MCF 10A (cell line): Measurements from ENCODE around the gene MEF2C. TPM values are rescaled to one million over a fixed set of nuclear protein-coding genes. Genes with fewer than 3 reads are reported as not detected.

ENCODE experiments used
- BruUV-seq: library from RNA; stranded (reverse); fragments of 400-500 nt; replicated peaks from 2 replicates; lab custom pipeline; 2021; lab: Mats Ljungman, UMichigan
- CTCF ChIA-PET: fragments of 300-600 bp; sonication (Branson Sonifier 250); formaldehyde crosslinking; extraction: SDS; loops from one replicate; lab custom pipeline; 2021; ENCODE audit warnings: antibody characterized with exemption, inconsistent platforms; lab: Yijun Ruan, JAX
- POLR2A ChIA-PET: fragments of 300-600, 350-650 bp; sonication (Branson Sonifier 250); formaldehyde crosslinking; extraction: SDS; loops from one replicate; lab custom pipeline; 2020; ENCODE audit warnings: antibody characterized with exemption, inconsistent platforms; lab: Yijun Ruan, JAX
- DNase-seq: peaks from one replicate; pipeline ENCODE4 v3.0.0-alpha.2; 2018; ENCODE audit not compliant: unreplicated experiment
- H3K27ac Mint-ChIP-seq: one replicate; pipeline ENCODE4 v1.8.0; 2022; ENCODE audit warnings: mild to moderate bottlenecking, low read depth, mixed read lengths; ENCODE audit not compliant: unreplicated experiment
- H3K27me3 Mint-ChIP-seq: one replicate; pipeline ENCODE4 v1.8.0; 2022; ENCODE audit warnings: mixed read lengths; ENCODE audit not compliant: insufficient read depth, unreplicated experiment
- H3K36me3 Mint-ChIP-seq: one replicate; pipeline ENCODE4 v1.8.0; 2022; ENCODE audit warnings: mild to moderate bottlenecking, moderate library complexity, mixed read lengths; ENCODE audit not compliant: insufficient read depth, unreplicated experiment
- H3K4me1 Mint-ChIP-seq: one replicate; pipeline ENCODE4 v1.8.0; 2022; ENCODE audit warnings: mixed read lengths; ENCODE audit not compliant: insufficient read depth, unreplicated experiment
- H3K4me3 Mint-ChIP-seq: one replicate; pipeline ENCODE4 v1.8.0; 2022; ENCODE audit warnings: mild to moderate bottlenecking, moderate library complexity, mixed read lengths; ENCODE audit not compliant: unreplicated experiment
- H3K9me3 Mint-ChIP-seq: one replicate; pipeline ENCODE4 v1.8.0; 2022; ENCODE audit warnings: mixed read lengths; ENCODE audit not compliant: unreplicated experiment
- CTCF ChIP-seq: fragments of 200-600 bp; IDR thresholded peaks from one replicate; pipeline ENCODE4 v1.8.0; 2022; ENCODE audit warnings: antibody characterized with exemption, mild to moderate bottlenecking; ENCODE audit not compliant: unreplicated experiment
- intact Hi-C: fragments of 100-400 bp; cut with micrococcal nuclease; formaldehyde crosslinking; loops from 2 replicates; pipeline ENCODE4 v1.14.1; 2022
- total RNA-seq: library from RNA; stranded (reverse); gene quantifications from 2 replicates; pipeline ENCODE4 v1.2.3, GENCODE V29; 2022

Gene MEF2C
- total RNA-seq, 1 experiment from 2014 or later: 0.05 TPM

- no peak for TF ChIP-seq CTCF
- intact Hi-C loops: loop anchor here (10.0 kb wide), 1 partner anchor 1375 kb away; no protein-coding TSS in a partner anchor
- H3K4me3 Mint-ChIP-seq: no peak overlapping the region
- peaks cover 77% of the 10 kb centered on the region for H3K27me3 Mint-ChIP-seq
- ChIA-PET CTCF (interaction anchor here (0.7 kb wide), 2 partner anchors 16 to 52 kb away, joined by 3 read pairs; no protein-coding TSS in a partner anchor), POLR2A (no interaction called here)
- BruUV-seq: no TSS peak
- no peaks in the 10 kb centered on the region for H3K4me1 Mint-ChIP-seq
- H3K27ac Mint-ChIP-seq: no peak overlapping the region
- no peak for DNase-seq
- H3K9me3 Mint-ChIP-seq: no peaks in the 10 kb centered on the region
- H3K36me3 Mint-ChIP-seq: no peaks in the 10 kb centered on the region
Observed at GRCh38 chr5:88889189-88890069, 6.4 kb upstream of the MEF2C start.

- ChIA-PET CTCF (no interaction called here), POLR2A (no interaction called here)
- no peak for DNase-seq
- no peak overlapping the region for H3K4me3 Mint-ChIP-seq
- H3K27ac Mint-ChIP-seq: no peak overlapping the region
- H3K4me1 Mint-ChIP-seq: no peaks in the 10 kb centered on the region
- intact Hi-C loops: loop anchor here (10.0 kb wide), 1 partner anchor 1376 kb away; no protein-coding TSS in a partner anchor
- H3K27me3 Mint-ChIP-seq: peaks cover 83% of the 10 kb centered on the region
- H3K9me3 Mint-ChIP-seq: no peaks in the 10 kb centered on the region
- TF ChIP-seq CTCF: no peak
- BruUV-seq: no TSS peak
- H3K36me3 Mint-ChIP-seq: no peaks in the 10 kb centered on the region
Observed at GRCh38 chr5:88888848-88889188, 5.8 kb upstream of the MEF2C start.

- Mint-ChIP-seq H3K4me1 (no peaks in the 10 kb centered on the region), H3K27me3 (peaks cover 89% of the 10 kb centered on the region), H3K36me3 (no peaks in the 10 kb centered on the region), H3K9me3 (no peaks in the 10 kb centered on the region), H3K4me3 (no peak overlapping the region), H3K27ac (no peak overlapping the region)
- no TSS peak for BruUV-seq
- ChIA-PET CTCF (no interaction called here), POLR2A (no interaction called here)
- intact Hi-C loops: loop anchor here (10.0 kb wide), 1 partner anchor 1377 kb away; no protein-coding TSS in a partner anchor
- TF ChIP-seq CTCF: no peak
- DNase-seq: no peak
Observed at GRCh38 chr5:88888291-88888690, 5.3 kb upstream of the MEF2C start.

GRCh38 chr5:88887342-88887741 is 4.4 kb upstream of the MEF2C start:
- no peaks in the 10 kb centered on the region for H3K9me3 Mint-ChIP-seq
- TF ChIP-seq CTCF: no peak
- intact Hi-C loops: loop anchor here (10.0 kb wide), 1 partner anchor 1377 kb away; no protein-coding TSS in a partner anchor
- peaks cover 97% of the 10 kb centered on the region for H3K27me3 Mint-ChIP-seq
- H3K4me3 Mint-ChIP-seq: no peak overlapping the region
- ChIA-PET POLR2A (no interaction called here), CTCF (no interaction called here)
- no TSS peak for BruUV-seq
- no peak overlapping the region for H3K27ac Mint-ChIP-seq
- no peak for DNase-seq
- no peaks in the 10 kb centered on the region for H3K36me3 Mint-ChIP-seq
- H3K4me1 Mint-ChIP-seq: no peaks in the 10 kb centered on the region
